ENCODE data around the gene SHROOM4. TPM values are rescaled to one million over a fixed set of nuclear protein-coding genes. Genes with fewer than 3 reads are reported as not detected.

The SHROOM4 gene
- total RNA-seq, 1 donor from 2014 or later: 7.0 TPM

GRCh38 chrX:50643525-50644137 is 170.4 kb downstream of the SHROOM4 start:
- Mint-ChIP-seq H3K27me3 (ENCODE audit: low read depth, unreplicated experiment) (no peaks in the 10 kb centered on the region), H3K9me3 (ENCODE audit: unreplicated experiment) (no peaks in the 10 kb centered on the region), H3K36me3 (ENCODE audit: low read depth, unreplicated experiment) (peaks cover 3% of the 10 kb centered on the region), H3K27ac (ENCODE audit: unreplicated experiment) (no peak overlapping the region), H3K4me1 (ENCODE audit: low read depth, unreplicated experiment) (peaks cover 5% of the 10 kb centered on the region), H3K4me3 (ENCODE audit: unreplicated experiment) (no peak overlapping the region)
- H4K20me1 ChIP-seq (ENCODE audit: insufficient read depth, low read length): no peaks in the 10 kb centered on the region
- no peaks in the 10 kb centered on the region for H3K9me3 ChIP-seq (ENCODE audit: insufficient read depth, low read depth, low read length)
- H2AFZ ChIP-seq (ENCODE audit: low read depth, low read length): no peak overlapping the region
- no peaks in the 10 kb centered on the region for H3K4me1 ChIP-seq (ENCODE audit: insufficient read depth, low read length)
- H3K27me3 ChIP-seq (ENCODE audit: insufficient read depth, low read length): no peaks in the 10 kb centered on the region
- H3K27ac ChIP-seq (ENCODE audit: low read depth, low read length): no peak overlapping the region
- no peak for FAIRE-seq
- H3K79me2 ChIP-seq (ENCODE audit: insufficient read depth, low read length): no peaks in the 10 kb centered on the region
- H3K36me3 ChIP-seq (ENCODE audit: insufficient read depth, low read length): no peaks in the 10 kb centered on the region
- TF ChIP-seq EZH2 (IDR thresholded peaks at IDR 0.05; ENCODE audit: insufficient read depth, low read length) (no peak), CTCF (IDR thresholded peaks at IDR 0.05; ENCODE audit: insufficient read depth, low read depth, low read length) (no peak)
- no peak overlapping the region for H3K4me2 ChIP-seq (ENCODE audit: low read length)
- H3K9ac ChIP-seq (ENCODE audit: low read length): no peak overlapping the region
- no peak for DNase-seq (ENCODE audit: low read depth)
- no peak overlapping the region for H3K4me3 ChIP-seq (ENCODE audit: insufficient read depth, low read depth, low read length)

GRCh38 chrX:50638123-50638522 is 175.9 kb downstream of the SHROOM4 start:
- Mint-ChIP-seq H3K4me3 (ENCODE audit: unreplicated experiment) (no peak overlapping the region), H3K27ac (ENCODE audit: unreplicated experiment) (no peak overlapping the region), H3K9me3 (ENCODE audit: unreplicated experiment) (peaks cover 2% of the 10 kb centered on the region), H3K36me3 (ENCODE audit: low read depth, unreplicated experiment) (peaks cover 3% of the 10 kb centered on the region), H3K27me3 (ENCODE audit: low read depth, unreplicated experiment) (no peaks in the 10 kb centered on the region), H3K4me1 (ENCODE audit: low read depth, unreplicated experiment) (no peaks in the 10 kb centered on the region)
- no peak for DNase-seq (ENCODE audit: low read depth)
- Histone ChIP-seq H3K4me3 (ENCODE audit: insufficient read depth, low read depth, low read length) (no peak overlapping the region), H3K9ac (ENCODE audit: low read length) (no peak overlapping the region), H4K20me1 (ENCODE audit: insufficient read depth, low read length) (no peaks in the 10 kb centered on the region), H3K4me1 (ENCODE audit: insufficient read depth, low read length) (no peaks in the 10 kb centered on the region), H3K36me3 (ENCODE audit: insufficient read depth, low read length) (no peaks in the 10 kb centered on the region), H3K27ac (ENCODE audit: low read depth, low read length) (no peak overlapping the region), H3K9me3 (ENCODE audit: insufficient read depth, low read depth, low read length) (no peaks in the 10 kb centered on the region), H3K27me3 (ENCODE audit: insufficient read depth, low read length) (no peaks in the 10 kb centered on the region), H3K79me2 (ENCODE audit: insufficient read depth, low read length) (no peaks in the 10 kb centered on the region), H2AFZ (ENCODE audit: low read depth, low read length) (no peak overlapping the region), H3K4me2 (ENCODE audit: low read length) (no peak overlapping the region)
- TF ChIP-seq CTCF (IDR thresholded peaks at IDR 0.05; ENCODE audit: insufficient read depth, low read depth, low read length): no peak
- no peak for TF ChIP-seq EZH2 (IDR thresholded peaks at IDR 0.05; ENCODE audit: insufficient read depth, low read length)
- FAIRE-seq: no peak

- Mint-ChIP-seq H3K27me3 (ENCODE audit: low read depth, unreplicated experiment) (no peaks in the 10 kb centered on the region), H3K4me3 (ENCODE audit: unreplicated experiment) (no peak overlapping the region), H3K27ac (ENCODE audit: unreplicated experiment) (no peak overlapping the region), H3K36me3 (ENCODE audit: low read depth, unreplicated experiment) (no peaks in the 10 kb centered on the region), H3K4me1 (ENCODE audit: low read depth, unreplicated experiment) (no peaks in the 10 kb centered on the region), H3K9me3 (ENCODE audit: unreplicated experiment) (peaks cover 2% of the 10 kb centered on the region)
- H3K4me2 ChIP-seq (ENCODE audit: low read length): no peak overlapping the region
- H3K4me3 ChIP-seq (ENCODE audit: insufficient read depth, low read depth, low read length): no peak overlapping the region
- H3K4me1 ChIP-seq (ENCODE audit: insufficient read depth, low read length): no peaks in the 10 kb centered on the region
- no peaks in the 10 kb centered on the region for H3K9me3 ChIP-seq (ENCODE audit: insufficient read depth, low read depth, low read length)
- H3K27ac ChIP-seq (ENCODE audit: low read depth, low read length): no peak overlapping the region
- no peaks in the 10 kb centered on the region for H3K79me2 ChIP-seq (ENCODE audit: insufficient read depth, low read length)
- DNase-seq (ENCODE audit: low read depth) (no peak), FAIRE-seq (no peak)
- TF ChIP-seq CTCF (IDR thresholded peaks at IDR 0.05; ENCODE audit: insufficient read depth, low read depth, low read length) (no peak), EZH2 (IDR thresholded peaks at IDR 0.05; ENCODE audit: insufficient read depth, low read length) (no peak)
- H3K9ac ChIP-seq (ENCODE audit: low read length): no peak overlapping the region
- H3K36me3 ChIP-seq (ENCODE audit: insufficient read depth, low read length): no peaks in the 10 kb centered on the region
- no peaks in the 10 kb centered on the region for H3K27me3 ChIP-seq (ENCODE audit: insufficient read depth, low read length)
- H4K20me1 ChIP-seq (ENCODE audit: insufficient read depth, low read length): no peaks in the 10 kb centered on the region
- no peak overlapping the region for H2AFZ ChIP-seq (ENCODE audit: low read depth, low read length)
Measured at GRCh38 chrX:50635817-50636365, 178.1 kb downstream of the SHROOM4 start.

Data from astrocyte (in vitro differentiated cells and primary cell).